GM12891 (cell line): ENCODE data around the gene SLAMF7.

Source experiments
- DNase-seq: peaks from one replicate; pipeline ENCODE4 v3.0.0; 2011; ENCODE audit warnings: low spot score; ENCODE audit not compliant: insufficient read length
- FAIRE-seq: peaks from 2 replicates; lab custom pipeline; 2011; peaks lifted over from hg19 to GRCh38; lab: Jason Lieb, UNC
- PAX5 ChIP-seq: IDR thresholded peaks from 2 replicates; pipeline ENCODE4 v1.6.1; 2011; ENCODE audit warnings: low read length, moderate library complexity, mild to moderate bottlenecking; ENCODE audit not compliant: insufficient read depth, severe bottlenecking
- POLR2A ChIP-seq: IDR thresholded peaks from 2 replicates; pipeline ENCODE4 v1.6.1; 2011; ENCODE audit warnings: low read depth, low read length, control low read depth
- POLR2AphosphoS5 ChIP-seq: IDR thresholded peaks from 2 replicates; pipeline ENCODE4 v1.6.1; 2011; ENCODE audit warnings: low read depth, low read length, control low read depth
- POU2F2 ChIP-seq: IDR thresholded peaks from 2 replicates; pipeline ENCODE4 v1.6.1; 2011; ENCODE audit warnings: low read depth, mild to moderate bottlenecking, control low read depth, low read length, moderate library complexity
- SPI1 ChIP-seq: IDR thresholded peaks from 2 replicates; pipeline ENCODE4 v1.6.1; 2011; ENCODE audit warnings: low read depth, low read length, control low read depth
- TAF1 ChIP-seq: IDR thresholded peaks from 2 replicates; pipeline ENCODE4 v1.6.1; 2011; ENCODE audit warnings: low read depth, low read length, control low read depth

Gene SLAMF7

DNA sequence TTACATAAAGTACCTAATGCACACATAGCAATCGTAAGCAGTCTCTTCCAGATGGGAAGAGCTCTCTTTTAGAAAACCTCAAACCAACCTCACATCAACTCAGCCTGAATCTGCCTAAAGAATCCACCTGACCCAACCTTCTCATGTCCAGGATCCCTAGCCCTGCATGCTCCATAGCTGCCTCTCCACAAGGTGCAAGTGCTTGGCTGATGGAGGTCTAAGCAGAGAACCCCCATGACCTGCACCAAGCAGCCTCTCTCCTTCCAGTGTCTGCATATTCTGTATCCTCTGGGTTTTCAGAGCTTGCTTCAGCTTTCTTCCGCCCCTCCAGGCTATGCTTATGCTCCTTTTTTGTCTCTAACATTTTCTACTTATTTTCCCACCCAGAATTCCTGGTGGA lies 59.4 kb downstream of the SLAMF7 start:
- FAIRE-seq (no peak), DNase-seq (no peak)
- TF ChIP-seq POU2F2, result no peak
- TF ChIP-seq POLR2A, result no peak
- no peak for TF ChIP-seq TAF1
- no peak for TF ChIP-seq SPI1
- no peak for TF ChIP-seq POLR2AphosphoS5
- TF ChIP-seq PAX5, result no peak

- DNase-seq (no peak), FAIRE-seq (no peak)
- no peak for TF ChIP-seq POLR2AphosphoS5
- no peak for TF ChIP-seq POLR2A
- no peak for TF ChIP-seq POU2F2
- TF ChIP-seq TAF1, result no peak
- TF ChIP-seq PAX5, result no peak
- TF ChIP-seq SPI1, result no peak
Measured at GRCh38 chr1:160799641-160800040, 60.6 kb downstream of the SLAMF7 start.

- no peak for TF ChIP-seq POLR2A
- no peak for TF ChIP-seq SPI1
- TF ChIP-seq POU2F2, result no peak
- TF ChIP-seq POLR2AphosphoS5, result no peak
- TF ChIP-seq PAX5, result no peak
- TF ChIP-seq TAF1, result no peak
- DNase-seq (no peak), FAIRE-seq (no peak)
Measured at GRCh38 chr1:160800142-160800541, 61.1 kb downstream of the SLAMF7 start.

GRCh38 chr1:160800645-160801408 lies 61.8 kb downstream of the SLAMF7 start:
- FAIRE-seq (peak; percentile 86), DNase-seq (no peak)
- no peak for TF ChIP-seq POLR2A
- no peak for TF ChIP-seq POLR2AphosphoS5
- no peak for TF ChIP-seq TAF1

- TF ChIP-seq POLR2AphosphoS5 (no peak), TAF1 (no peak), POU2F2 (no peak), POLR2A (no peak), SPI1 (no peak), PAX5 (no peak)
- DNase-seq (no peak), FAIRE-seq (no peak)
Measured at GRCh38 chr1:160801836-160802580, 63.0 kb downstream of the SLAMF7 start.
